Amygdala (tissue), 56 donors: Measurements from ENCODE around the gene MEX3A.

Source experiments
- DNase-seq, 56 donors: peaks; one replicate each; lab custom pipeline; 2025; lab: John Stamatoyannopoulos, UW

MEX3A gene

GRCh38 chr1:156104861-156105832, 22.9 kb upstream of the MEX3A start:
- no peak for DNase-seq

GRCh38 chr1:156104065-156104810, 22.0 kb upstream of the MEX3A start:
- DNase-seq: peak in 14 of 56 donors; percentile 11 to 65 (median 28)

GRCh38 chr1:156103521-156103947, 21.3 kb upstream of the MEX3A start:
- peak in 1 of 56 donors; percentile 47 for DNase-seq

- DNase-seq: no peak
Observed at GRCh38 chr1:156102633-156103511, 20.6 kb upstream of the MEX3A start.

- DNase-seq: peak in 1 of 56 donors; percentile 14
Observed at GRCh38 chr1:156101880-156102279, 19.6 kb upstream of the MEX3A start.

- no peak for DNase-seq
Observed at GRCh38 chr1:156100205-156100995, 18.1 kb upstream of the MEX3A start.

- no peak for DNase-seq
Observed at GRCh38 chr1:156099282-156099681, 17.0 kb upstream of the MEX3A start.

GRCh38 chr1:156098784-156099183, 16.5 kb upstream of the MEX3A start:
- no peak for DNase-seq

GRCh38 chr1:156097499-156098178, 15.4 kb upstream of the MEX3A start:
- no peak for DNase-seq

GRCh38 chr1:156096640-156097391, 14.6 kb upstream of the MEX3A start:
- DNase-seq: peak in 55 of 56 donors; percentile 21 to 91 (median 69)

- DNase-seq: no peak
Observed at GRCh38 chr1:156095906-156096508, 13.7 kb upstream of the MEX3A start.

- no peak for DNase-seq
Observed at GRCh38 chr1:156091610-156092009, 9.3 kb upstream of the MEX3A start.

- peak in 51 of 56 donors; percentile 19 to 87 (median 58) for DNase-seq
Observed at GRCh38 chr1:156090840-156091188, 8.5 kb upstream of the MEX3A start.

GRCh38 chr1:156090138-156090839, 8.0 kb upstream of the MEX3A start:
- peak in 2 of 56 donors; percentile 15 to 30 for DNase-seq

- no peak for DNase-seq
Observed at GRCh38 chr1:156089704-156090103, 7.4 kb upstream of the MEX3A start.

- peak in 3 of 56 donors; percentile 8 to 13 (median 12) for DNase-seq
Observed at GRCh38 chr1:156086256-156086662, 4.0 kb upstream of the MEX3A start.
